ENCODE data around the gene CACNA2D3.

GRCh38 chr3:54378184-54378583 lies 255.8 kb downstream of the CACNA2D3 start:
- TF ChIP-seq, protein P1, sequence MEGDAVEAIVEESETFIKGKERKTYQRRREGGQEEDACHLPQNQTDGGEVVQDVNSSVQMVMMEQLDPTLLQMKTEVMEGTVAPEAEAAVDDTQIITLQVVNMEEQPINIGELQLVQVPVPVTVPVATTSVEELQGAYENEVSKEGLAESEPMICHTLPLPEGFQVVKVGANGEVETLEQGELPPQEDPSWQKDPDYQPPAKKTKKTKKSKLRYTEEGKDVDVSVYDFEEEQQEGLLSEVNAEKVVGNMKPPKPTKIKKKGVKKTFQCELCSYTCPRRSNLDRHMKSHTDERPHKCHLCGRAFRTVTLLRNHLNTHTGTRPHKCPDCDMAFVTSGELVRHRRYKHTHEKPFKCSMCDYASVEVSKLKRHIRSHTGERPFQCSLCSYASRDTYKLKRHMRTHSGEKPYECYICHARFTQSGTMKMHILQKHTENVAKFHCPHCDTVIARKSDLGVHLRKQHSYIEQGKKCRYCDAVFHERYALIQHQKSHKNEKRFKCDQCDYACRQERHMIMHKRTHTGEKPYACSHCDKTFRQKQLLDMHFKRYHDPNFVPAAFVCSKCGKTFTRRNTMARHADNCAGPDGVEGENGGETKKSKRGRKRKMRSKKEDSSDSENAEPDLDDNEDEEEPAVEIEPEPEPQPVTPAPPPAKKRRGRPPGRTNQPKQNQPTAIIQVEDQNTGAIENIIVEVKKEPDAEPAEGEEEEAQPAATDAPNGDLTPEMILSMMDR (IDR thresholded peaks at IDR 0.05; ENCODE audit: insufficient read depth, low read length, poor library complexity, severe bottlenecking), result no peak
- no peak for TF ChIP-seq EZH2phosphoT487 (conservative IDR thresholded peaks at IDR 0.05; ENCODE audit: low read length)

Measured in SU-DHL-6 (cell line).